GM10248 (cell line): ENCODE data around the gene TAPBP.
A peak's percentile ranks its signal among the peaks of the same experiment; 100 is the strongest.
"Not testable (repeated sequence)": the region's sequence is repeated elsewhere in the genome, so short reads cannot be mapped to it uniquely, and the experiment has no call there.

Source experiments
- CTCF ChIA-PET: fragments of 300-600 bp; sonication (Branson Sonifier 250); formaldehyde crosslinking; extraction: SDS; loops from one replicate; lab custom pipeline; 2021; ENCODE audit warnings: antibody characterized with exemption; lab: Yijun Ruan, JAX
- POLR2A ChIA-PET: fragments of 350-650 bp; sonication (Branson Sonifier 250); formaldehyde crosslinking; extraction: SDS; loops from one replicate; lab custom pipeline; 2020; ENCODE audit warnings: antibody characterized with exemption; lab: Yijun Ruan, JAX
- DNase-seq: peaks from one replicate; pipeline ENCODE4 v3.0.0; 2012; ENCODE audit errors: extremely low spot score
- TF ChIP-seq, protein P1 (sequence below): IDR thresholded peaks from 2 replicates; pipeline ENCODE4 v1.5.1; 2012; ENCODE audit warnings: mild to moderate bottlenecking, low read depth; ENCODE audit errors: extremely low read depth, missing control alignments, control extremely low read depth

Gene TAPBP

DNA sequence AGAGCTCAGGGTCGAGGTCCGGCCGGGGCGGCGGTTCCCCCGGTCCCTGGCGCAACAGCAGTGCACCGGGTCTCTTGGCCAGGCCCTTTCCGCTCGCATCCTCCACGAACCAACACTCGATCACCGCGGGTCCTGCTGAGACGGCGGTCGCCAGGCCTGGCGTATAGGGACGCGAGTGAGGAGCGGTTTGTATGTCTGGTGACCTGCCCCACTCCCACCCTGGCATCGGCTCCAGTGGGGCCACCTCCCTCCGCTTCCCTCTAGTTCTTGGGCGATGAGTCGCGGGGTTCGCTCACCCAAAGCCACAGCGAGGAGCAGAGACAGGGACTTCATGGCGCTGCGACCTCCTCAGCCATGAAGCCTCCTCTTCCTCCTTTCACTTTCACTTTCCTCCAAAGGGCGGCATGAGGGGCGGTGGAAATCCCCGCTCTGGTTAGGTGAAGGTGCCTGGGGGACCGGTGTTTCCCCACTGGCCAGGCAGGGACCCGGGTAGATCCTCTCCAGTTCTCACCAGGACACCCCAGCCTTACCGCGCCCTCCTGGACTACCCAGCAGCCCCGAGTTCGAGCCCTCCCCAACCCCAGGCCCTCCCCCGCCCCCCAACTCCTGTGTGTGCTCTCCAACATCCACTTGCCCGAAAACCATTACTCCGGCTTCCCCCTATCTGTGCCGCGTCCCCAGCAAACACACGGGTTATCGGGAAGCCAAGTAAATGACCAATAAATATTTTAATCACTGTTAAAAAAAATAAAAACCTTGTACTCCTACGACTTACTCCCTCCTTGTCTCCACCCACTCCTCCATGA, at the start of gene TAPBP:
Gene TAPBP (minus strand): TSS at position 370 of the 806 bp plus-strand sequence. CDS start 37 bp downstream, at position 333.
- peak; percentile 90 for DNase-seq
- POLR2A ChIA-PET = interaction anchor here (0.8 kb wide), 1 partner anchor 42 kb away, joined by 3 read pairs; the partner anchor contains the start of genes RPS18 and VPS52
- TF ChIP-seq, protein P1, sequence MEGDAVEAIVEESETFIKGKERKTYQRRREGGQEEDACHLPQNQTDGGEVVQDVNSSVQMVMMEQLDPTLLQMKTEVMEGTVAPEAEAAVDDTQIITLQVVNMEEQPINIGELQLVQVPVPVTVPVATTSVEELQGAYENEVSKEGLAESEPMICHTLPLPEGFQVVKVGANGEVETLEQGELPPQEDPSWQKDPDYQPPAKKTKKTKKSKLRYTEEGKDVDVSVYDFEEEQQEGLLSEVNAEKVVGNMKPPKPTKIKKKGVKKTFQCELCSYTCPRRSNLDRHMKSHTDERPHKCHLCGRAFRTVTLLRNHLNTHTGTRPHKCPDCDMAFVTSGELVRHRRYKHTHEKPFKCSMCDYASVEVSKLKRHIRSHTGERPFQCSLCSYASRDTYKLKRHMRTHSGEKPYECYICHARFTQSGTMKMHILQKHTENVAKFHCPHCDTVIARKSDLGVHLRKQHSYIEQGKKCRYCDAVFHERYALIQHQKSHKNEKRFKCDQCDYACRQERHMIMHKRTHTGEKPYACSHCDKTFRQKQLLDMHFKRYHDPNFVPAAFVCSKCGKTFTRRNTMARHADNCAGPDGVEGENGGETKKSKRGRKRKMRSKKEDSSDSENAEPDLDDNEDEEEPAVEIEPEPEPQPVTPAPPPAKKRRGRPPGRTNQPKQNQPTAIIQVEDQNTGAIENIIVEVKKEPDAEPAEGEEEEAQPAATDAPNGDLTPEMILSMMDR = no peak
- CTCF ChIA-PET = interaction anchor here (2.0 to 2.7 kb wide), 2 partner anchors 13 to 15 kb away, joined by 15 to 18 read pairs; partner anchors contain the start of gene RGL2

DNA sequence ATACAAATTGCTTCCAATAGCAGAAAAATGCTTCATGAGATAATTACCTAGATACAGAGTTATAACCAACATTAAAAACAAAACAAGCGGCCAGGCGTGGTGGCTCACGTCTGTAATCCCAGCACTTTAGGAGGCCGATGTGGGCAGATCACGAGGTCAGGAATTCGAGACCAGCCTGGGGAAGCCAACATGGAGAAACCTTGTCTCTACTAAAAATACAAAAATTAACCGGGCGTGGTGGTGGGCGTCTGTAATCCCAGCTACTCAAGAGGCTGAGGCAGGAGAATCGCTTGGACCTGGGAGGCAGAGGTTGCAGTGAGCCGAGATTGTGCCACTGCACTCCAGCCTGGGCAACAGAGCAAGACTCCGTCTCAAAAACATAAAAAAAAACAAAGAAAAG, 49.6 kb upstream of the TAPBP start:
- DNase-seq, POLR2A ChIA-PET: not testable (repeated sequence)
- CTCF ChIA-PET = interaction anchor here (4.5 kb wide), 1 partner anchor 19 kb away, joined by 20 read pairs; no protein-coding TSS in a partner anchor

GRCh38 chr6:33359331-33359730, 45.5 kb upstream of the TAPBP start:
- TF ChIP-seq, protein P1 = no peak
- POLR2A ChIA-PET = no interaction called here
- CTCF ChIA-PET = interaction anchor here (2.1 to 4.5 kb wide), 2 partner anchors 15 to 16 kb away, joined by 7 to 20 read pairs; no protein-coding TSS in a partner anchor
- DNase-seq = no peak

GRCh38 chr6:33357160-33357871, 43.4 kb upstream of the TAPBP start:
- POLR2A ChIA-PET, DNase-seq: not testable (repeated sequence)
- CTCF ChIA-PET = interaction anchor here (1.0 kb wide), 1 partner anchor 12 kb away, joined by 3 read pairs; no protein-coding TSS in a partner anchor

DNA sequence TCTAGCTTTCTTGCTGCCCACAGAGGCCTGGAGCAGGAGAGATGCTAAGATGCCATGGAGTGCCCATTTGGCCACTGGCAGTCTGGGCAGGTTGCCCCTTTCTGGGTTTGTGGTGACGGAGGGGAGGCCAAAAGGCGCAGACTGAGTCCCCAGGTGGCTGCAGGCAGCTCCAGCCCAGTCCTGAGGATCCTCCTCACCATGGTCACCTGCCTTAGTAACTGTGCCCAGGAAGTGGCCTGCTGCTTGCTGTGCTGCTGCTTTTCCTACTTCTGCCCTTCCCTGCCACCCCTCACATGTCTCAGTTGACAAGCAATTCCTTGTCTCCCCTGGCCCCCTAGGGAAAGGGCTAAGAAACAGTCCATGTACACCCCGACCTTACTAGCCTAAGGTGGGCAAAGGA, 42.4 kb upstream of the TAPBP start:
- CTCF ChIA-PET = interaction anchor here (1.0 kb wide), 1 partner anchor 11 kb away, joined by 3 read pairs; no protein-coding TSS in a partner anchor
- DNase-seq = no peak
- POLR2A ChIA-PET = no interaction called here
- TF ChIP-seq, protein P1 = no peak

- CTCF ChIA-PET, POLR2A ChIA-PET, DNase-seq: not testable (repeated sequence)
These were observed 42.0 kb upstream of the TAPBP start for GRCh38 chr6:33355860-33356259.

DNA sequence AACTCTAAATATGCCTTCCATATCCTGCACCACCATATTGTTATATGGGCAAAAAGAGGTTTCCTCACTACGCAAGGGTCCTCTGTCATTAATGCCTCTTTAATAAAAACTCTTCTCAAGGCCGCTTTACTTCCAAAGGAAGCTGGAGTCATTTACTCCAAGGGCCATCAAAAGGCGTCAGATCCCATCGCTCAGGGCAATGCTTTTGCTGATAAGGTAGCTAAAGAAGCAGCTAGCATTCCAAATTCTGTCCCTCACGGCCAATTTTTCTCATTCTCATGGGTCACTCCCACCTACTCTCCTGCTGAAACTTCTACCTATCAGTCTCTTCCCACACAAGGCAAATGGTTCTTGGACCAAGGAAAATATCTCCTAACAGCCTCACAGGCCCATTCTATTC, 33.9 kb upstream of the TAPBP start:
- no peak for DNase-seq
- ChIA-PET POLR2A (no interaction called here), CTCF (interaction anchor here (0.9 to 1.5 kb wide), 2 partner anchors 14 to 48 kb away, joined by 4 to 5 read pairs; no protein-coding TSS in a partner anchor)
- TF ChIP-seq, protein P1 = no peak

- POLR2A ChIA-PET, DNase-seq: not testable (repeated sequence)
- CTCF ChIA-PET = interaction anchor here (1.5 to 3.5 kb wide), 3 partner anchors 11 to 69 kb away, joined by 5 to 19 read pairs (median 12); partner anchors contain the start of gene B3GALT4
These were observed 33.1 kb upstream of the TAPBP start for GRCh38 chr6:33346972-33347371.
